Measurements from ENCODE around the gene SERPINA1.

The SERPINA1 gene

GRCh38 chr14:94389104-94389469 lies 685 bp upstream of the SERPINA1 start:
- H3K9me3 ChIP-seq (ENCODE audit: control insufficient read depth, insufficient read depth, low read length) = no peaks in the 10 kb centered on the region
- no peak overlapping the region for H3K27ac ChIP-seq (ENCODE audit: low read depth, low read length)
- no peak overlapping the region for H3K4me2 ChIP-seq (ENCODE audit: low read length)
- no peaks in the 10 kb centered on the region for H4K20me1 ChIP-seq (ENCODE audit: control insufficient read depth, insufficient read depth, low read depth, low read length)
- H3K79me2 ChIP-seq (ENCODE audit: control insufficient read depth, low read length) = no peaks in the 10 kb centered on the region
- TF ChIP-seq CTCF (IDR thresholded peaks at IDR 0.05; ENCODE audit: low read depth, low read length, poor library complexity, severe bottlenecking) = no peak
- TF ChIP-seq EZH2phosphoT487 (IDR thresholded peaks at IDR 0.05; ENCODE audit: borderline replicate concordance, low read length) = no peak
- no peaks in the 10 kb centered on the region for H3K9me2 ChIP-seq (replicated peaks; ENCODE audit: control insufficient read depth, low read length)
- no peaks in the 10 kb centered on the region for H3F3A ChIP-seq (ENCODE audit: control insufficient read depth, insufficient read depth)
- H3K4me1 ChIP-seq (ENCODE audit: control insufficient read depth, low read length) = no peaks in the 10 kb centered on the region
- H3K36me3 ChIP-seq (ENCODE audit: control insufficient read depth, low read length) = no peaks in the 10 kb centered on the region
- no peak overlapping the region for H3K4me3 ChIP-seq (ENCODE audit: low read length)
- H3K27me3 ChIP-seq (ENCODE audit: control insufficient read depth, low read length) = no peaks in the 10 kb centered on the region

GRCh38 chr14:94388027-94388383 lies 397 bp downstream of the SERPINA1 start:
- Histone ChIP-seq H3K27ac (ENCODE audit: low read depth, low read length) (no peak overlapping the region), H3K9me2 (replicated peaks; ENCODE audit: control insufficient read depth, low read length) (no peaks in the 10 kb centered on the region), H3F3A (ENCODE audit: control insufficient read depth, insufficient read depth) (no peaks in the 10 kb centered on the region), H3K4me3 (ENCODE audit: low read length) (no peak overlapping the region), H3K4me1 (ENCODE audit: control insufficient read depth, low read length) (no peaks in the 10 kb centered on the region), H3K36me3 (ENCODE audit: control insufficient read depth, low read length) (no peaks in the 10 kb centered on the region), H3K4me2 (ENCODE audit: low read length) (no peak overlapping the region), H3K27me3 (ENCODE audit: control insufficient read depth, low read length) (no peaks in the 10 kb centered on the region), H3K9me3 (ENCODE audit: control insufficient read depth, insufficient read depth, low read length) (no peaks in the 10 kb centered on the region), H4K20me1 (ENCODE audit: control insufficient read depth, insufficient read depth, low read depth, low read length) (no peaks in the 10 kb centered on the region), H3K79me2 (ENCODE audit: control insufficient read depth, low read length) (no peaks in the 10 kb centered on the region)
- no peak for TF ChIP-seq CTCF (IDR thresholded peaks at IDR 0.05; ENCODE audit: low read depth, low read length, poor library complexity, severe bottlenecking)
- TF ChIP-seq EZH2phosphoT487 (IDR thresholded peaks at IDR 0.05; ENCODE audit: borderline replicate concordance, low read length) = no peak

GRCh38 chr14:94387051-94388026 lies 1.1 kb downstream of the SERPINA1 start:
- no peaks in the 10 kb centered on the region for H3F3A ChIP-seq (ENCODE audit: control insufficient read depth, insufficient read depth)
- H3K4me1 ChIP-seq (ENCODE audit: control insufficient read depth, low read length) = no peaks in the 10 kb centered on the region
- no peak overlapping the region for H3K27ac ChIP-seq (ENCODE audit: low read depth, low read length)
- H3K9me3 ChIP-seq (ENCODE audit: control insufficient read depth, insufficient read depth, low read length) = no peaks in the 10 kb centered on the region
- no peak for TF ChIP-seq EZH2phosphoT487 (IDR thresholded peaks at IDR 0.05; ENCODE audit: borderline replicate concordance, low read length)
- TF ChIP-seq CTCF (IDR thresholded peaks at IDR 0.05; ENCODE audit: low read depth, low read length, poor library complexity, severe bottlenecking) = no peak
- H3K9me2 ChIP-seq (replicated peaks; ENCODE audit: control insufficient read depth, low read length) = no peaks in the 10 kb centered on the region
- no peaks in the 10 kb centered on the region for H4K20me1 ChIP-seq (ENCODE audit: control insufficient read depth, insufficient read depth, low read depth, low read length)
- no peak overlapping the region for H3K4me2 ChIP-seq (ENCODE audit: low read length)
- H3K4me3 ChIP-seq (ENCODE audit: low read length) = no peak overlapping the region
- H3K27me3 ChIP-seq (ENCODE audit: control insufficient read depth, low read length) = no peaks in the 10 kb centered on the region
- H3K36me3 ChIP-seq (ENCODE audit: control insufficient read depth, low read length) = no peaks in the 10 kb centered on the region
- no peaks in the 10 kb centered on the region for H3K79me2 ChIP-seq (ENCODE audit: control insufficient read depth, low read length)

All from DOHH2 (cell line).